ENCODE measurements around the gene LRIG3.

Gene LRIG3

GRCh38 chr12:58920102-58920960 is at the start of gene LRIG3:
Gene LRIG3, minus strand, starts transcription at chr12:58920504. Its CDS starts 269 bp downstream, at chr12:58920235.
- no peak for TF ChIP-seq CTCF (conservative IDR thresholded peaks at IDR 0.05; ENCODE audit: low read depth, low read length)
- peak; percentile 96 for DNase-seq (ENCODE audit: low read depth)
- peak within 1 kb of the TSS; percentile 89 for H3K4me3 ChIP-seq (ENCODE audit: low read depth, low read length)

- no peak for TF ChIP-seq CTCF (conservative IDR thresholded peaks at IDR 0.05; ENCODE audit: low read depth, low read length)
- no peak overlapping the region for H3K4me3 ChIP-seq (ENCODE audit: low read depth, low read length)
- no peak for DNase-seq (ENCODE audit: low read depth)
Observed at GRCh38 chr12:58969237-58969636, 48.9 kb upstream of the LRIG3 start.

- H3K4me3 ChIP-seq (ENCODE audit: low read depth, low read length): no peak overlapping the region
- no peak for TF ChIP-seq CTCF (conservative IDR thresholded peaks at IDR 0.05; ENCODE audit: low read depth, low read length)
- DNase-seq (ENCODE audit: low read depth): peak; percentile 14
Observed at GRCh38 chr12:58967561-58967960, 47.3 kb upstream of the LRIG3 start.

GRCh38 chr12:58966939-58967338 is 46.6 kb upstream of the LRIG3 start:
- TF ChIP-seq CTCF (conservative IDR thresholded peaks at IDR 0.05; ENCODE audit: low read depth, low read length): no peak
- no peak overlapping the region for H3K4me3 ChIP-seq (ENCODE audit: low read depth, low read length)
- DNase-seq (ENCODE audit: low read depth): peak; percentile 26

GRCh38 chr12:58965568-58965967 is 45.3 kb upstream of the LRIG3 start:
- H3K4me3 ChIP-seq (ENCODE audit: low read depth, low read length): no peak overlapping the region
- no peak for TF ChIP-seq CTCF (conservative IDR thresholded peaks at IDR 0.05; ENCODE audit: low read depth, low read length)
- no peak for DNase-seq (ENCODE audit: low read depth)

- TF ChIP-seq CTCF (conservative IDR thresholded peaks at IDR 0.05; ENCODE audit: low read depth, low read length): no peak
- no peak overlapping the region for H3K4me3 ChIP-seq (ENCODE audit: low read depth, low read length)
- no peak for DNase-seq (ENCODE audit: low read depth)
Observed at GRCh38 chr12:58963844-58964243, 43.5 kb upstream of the LRIG3 start.

- DNase-seq (ENCODE audit: low read depth): peak; percentile 30
- no peak for TF ChIP-seq CTCF (conservative IDR thresholded peaks at IDR 0.05; ENCODE audit: low read depth, low read length)
- H3K4me3 ChIP-seq (ENCODE audit: low read depth, low read length): no peak overlapping the region
Observed at GRCh38 chr12:58961906-58962305, 41.6 kb upstream of the LRIG3 start.

Data from choroid plexus epithelial cell (primary cell).